Spleen (tissue), 11 donors: ENCODE results near the gene ROBO1. TPM values are rescaled to one million over a fixed set of nuclear protein-coding genes. Genes with fewer than 3 reads are reported as not detected.

Experiments used
- DNase-seq: peaks from one replicate; pipeline ENCODE4 v3.0.0-alpha.2; 2020
- H3K27ac ChIP-seq, 8 donors: fragments of 200-600 bp; sonication (generic) in 7 of 8; 1 replicate in 4 of 8; 2 replicates in 4 of 8; pipeline versions ENCODE4 v1.5.0 to v1.8.0; 2016 to 2021; ENCODE audit warnings: inconsistent platforms in 4 of 8, mild to moderate bottlenecking in 4 of 8, moderate library complexity in 1 of 8
- H3K27me3 ChIP-seq, 7 donors: fragments of 200-600 bp; sonication (generic) in 6 of 7; replicated peaks in 1 of 7; 1 replicate in 4 of 7; 2 replicates in 3 of 7; pipeline versions ENCODE4 v1.5.0 to v1.8.0; 2016 to 2021; ENCODE audit warnings: inconsistent platforms in 3 of 7, mild to moderate bottlenecking in 1 of 7
- H3K36me3 ChIP-seq, 6 donors: fragments of 200-600 bp; sonication (generic) in 5 of 6; 1 replicate in 4 of 6; 2 replicates in 2 of 6; pipeline versions ENCODE4 v1.5.0 to v1.8.0; 2016 to 2021; ENCODE audit warnings: inconsistent platforms in 2 of 6
- H3K4me1 ChIP-seq, 6 donors: fragments of 200-600 bp; sonication (generic) in 5 of 6; 1 replicate in 3 of 6; 2 replicates in 3 of 6; pipeline versions ENCODE4 v1.5.0 to v1.8.0; 2016 to 2021; ENCODE audit warnings: inconsistent platforms in 3 of 6
- H3K4me3 ChIP-seq, 8 donors: fragments of 200-600 bp; sonication (generic) in 7 of 8; 1 replicate in 4 of 8; 2 replicates in 4 of 8; pipeline versions ENCODE4 v1.5.0 to v1.8.0; 2016 to 2021; ENCODE audit warnings: inconsistent platforms in 4 of 8, mild to moderate bottlenecking in 4 of 8, moderate library complexity in 2 of 8
- H3K9me3 ChIP-seq, 8 donors: fragments of 200-600 bp; sonication (generic) in 7 of 8; 1 replicate in 4 of 8; 2 replicates in 4 of 8; pipeline versions ENCODE4 v1.5.0 to v1.8.0; 2016 to 2021; ENCODE audit warnings: inconsistent platforms in 4 of 8
- POLR2A ChIP-seq, 3 donors: fragments of 450-650 bp; IDR thresholded peaks; one replicate each; pipeline ENCODE4 v1.5.1; 2017; ENCODE audit warnings: antibody characterized with exemption in 3 of 3, mild to moderate bottlenecking in 1 of 3
- POLR2AphosphoS5 ChIP-seq, 3 donors: sonication (generic); formaldehyde crosslinking; IDR thresholded peaks; one replicate each; pipeline ENCODE4 v1.5.1; 2017; ENCODE audit warnings: antibody characterized with exemption in 3 of 3
- WGBS, 5 donors: extraction: QIAGEN DNeasy Blood & Tissue Kit in 3 of 5; methylation state at CpG; one replicate each; pipeline versions ENCODE4 v1.1.5 to v1.1.7; 2013 to 2018; 5-methylcytosine and 5-hydroxymethylcytosine counted together
- intact Hi-C: fragments of 100-400 bp; cut with DNase I; formaldehyde crosslinking; loops from one replicate; pipeline ENCODE4 v1.15.0; 2023; ENCODE audit warnings: low total_unique reads
- polyA plus RNA-seq, 3 donors: library from polyadenylated mRNA; stranded (reverse); fragments of 200-250 nt; gene quantifications; one replicate each; pipeline ENCODE4 v1.2.1, GENCODE V29; 2013
- total RNA-seq, 7 donors: library from RNA; depleted of rRNA in 3 of 7; stranded (reverse); fragments of >200 nt in 3 of 7; fragmentation: NEBNext Ultra II Directional in 4 of 7; extraction: Animal tissue kit (Norgen Biotek cat#: 25700) in 4 of 7; gene quantifications; one replicate each; pipeline versions ENCODE4 v1.1.0 to v1.2.1, GENCODE V29; 2016 to 2021
- TF ChIP-seq, protein P1 (sequence below), 11 experiments: fragments of 200-600 bp in 7 of 11; fragments of 450-650 bp in 4 of 11; sonication (generic) in 4 of 11; IDR thresholded peaks in 8 of 11; conservative IDR thresholded peaks in 3 of 11; 1 replicate in 7 of 11; 2 replicates in 4 of 11; pipeline versions ENCODE4 v1.4.0 to v1.8.0; 2016 to 2021; ENCODE audit warnings: antibody characterized with exemption in 11 of 11, inconsistent platforms in 4 of 11, mild to moderate bottlenecking in 1 of 11
- donor health status: healthy with polysubstance abuse.
- donor health status: DM: no; HTN: no; CAD: no; lungs with moderate emphysema.
- donor health status: DM: no; HTN: no; CAD: no.
- donor health status: Bipolar disorder and iron deficiency.
- donor health status: healthy.
- donor health status: DM: no; HTN: no; CAD: no.
- donor health status: DM: yes; HTN: yes; CAD: no.

The ROBO1 gene
- total and polyA plus RNA-seq, 10 donors = 3.4 to 37.3 (median 26.0) TPM

DNA sequence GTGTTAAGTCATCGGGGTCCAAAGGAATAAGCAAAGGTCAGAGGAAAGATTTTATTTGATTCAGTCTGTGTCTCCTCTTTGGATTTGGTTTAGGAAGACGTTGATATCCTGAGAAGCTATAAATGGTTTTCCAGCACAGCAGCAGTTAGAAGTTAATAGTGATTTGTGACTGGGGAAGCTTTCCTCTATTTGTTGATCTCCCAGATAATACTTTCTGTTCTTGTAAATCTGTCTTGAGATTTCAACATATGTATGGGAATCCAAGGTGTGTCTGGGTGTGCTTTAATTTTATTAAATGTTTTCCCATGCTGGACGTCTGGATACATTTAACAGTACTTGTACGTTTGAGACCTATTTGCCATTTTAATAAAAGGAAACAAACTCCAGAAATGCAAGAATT is 409.5 kb downstream of the ROBO1 start:
- H3K27ac ChIP-seq = no peak overlapping the region
- no peak for TF ChIP-seq POLR2AphosphoS5 (IDR thresholded peaks at IDR 0.05)
- no peak for TF ChIP-seq POLR2A (IDR thresholded peaks at IDR 0.05)
- TF ChIP-seq, protein P1, sequence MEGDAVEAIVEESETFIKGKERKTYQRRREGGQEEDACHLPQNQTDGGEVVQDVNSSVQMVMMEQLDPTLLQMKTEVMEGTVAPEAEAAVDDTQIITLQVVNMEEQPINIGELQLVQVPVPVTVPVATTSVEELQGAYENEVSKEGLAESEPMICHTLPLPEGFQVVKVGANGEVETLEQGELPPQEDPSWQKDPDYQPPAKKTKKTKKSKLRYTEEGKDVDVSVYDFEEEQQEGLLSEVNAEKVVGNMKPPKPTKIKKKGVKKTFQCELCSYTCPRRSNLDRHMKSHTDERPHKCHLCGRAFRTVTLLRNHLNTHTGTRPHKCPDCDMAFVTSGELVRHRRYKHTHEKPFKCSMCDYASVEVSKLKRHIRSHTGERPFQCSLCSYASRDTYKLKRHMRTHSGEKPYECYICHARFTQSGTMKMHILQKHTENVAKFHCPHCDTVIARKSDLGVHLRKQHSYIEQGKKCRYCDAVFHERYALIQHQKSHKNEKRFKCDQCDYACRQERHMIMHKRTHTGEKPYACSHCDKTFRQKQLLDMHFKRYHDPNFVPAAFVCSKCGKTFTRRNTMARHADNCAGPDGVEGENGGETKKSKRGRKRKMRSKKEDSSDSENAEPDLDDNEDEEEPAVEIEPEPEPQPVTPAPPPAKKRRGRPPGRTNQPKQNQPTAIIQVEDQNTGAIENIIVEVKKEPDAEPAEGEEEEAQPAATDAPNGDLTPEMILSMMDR (IDR thresholded peaks at IDR 0.05 in 8 of 11, conservative IDR thresholded peaks at IDR 0.05 in 3 of 11) = no peak
- no peak for DNase-seq
- no peaks in the 10 kb centered on the region for H3K4me1 ChIP-seq
- no peak overlapping the region for H3K4me3 ChIP-seq
- intact Hi-C loops = no loop called here
- 61 to 83% (median 77%) methylated on average over 4 of the region's 4 CpGs for WGBS, 5 donors
- H3K36me3 ChIP-seq = no peaks in the 10 kb centered on the region
- H3K27me3 ChIP-seq = no peaks in the 10 kb centered on the region
- no peaks in the 10 kb centered on the region for H3K9me3 ChIP-seq

- no peaks in the 10 kb centered on the region for H3K9me3 ChIP-seq
- no peak overlapping the region for H3K27ac ChIP-seq
- no peaks in the 10 kb centered on the region for H3K27me3 ChIP-seq
- intact Hi-C loops = no loop called here
- DNase-seq = no peak
- whole genome bisulfite sequencing, 5 donors = 80 to 92% (median 85%) methylated on average over 3 of the region's 3 CpGs
- TF ChIP-seq POLR2A (IDR thresholded peaks at IDR 0.05) = no peak
- no peak for TF ChIP-seq POLR2AphosphoS5 (IDR thresholded peaks at IDR 0.05)
- TF ChIP-seq, protein P1 (IDR thresholded peaks at IDR 0.05 in 8 of 11, conservative IDR thresholded peaks at IDR 0.05 in 3 of 11) = no peak
- H3K36me3 ChIP-seq = no peaks in the 10 kb centered on the region
- H3K4me3 ChIP-seq = no peak overlapping the region
- H3K4me1 ChIP-seq = no peaks in the 10 kb centered on the region
These were observed 413.6 kb downstream of the ROBO1 start for GRCh38 chr3:79354179-79354688.

- Histone ChIP-seq H3K27ac (no peak overlapping the region), H3K9me3 (no peaks in the 10 kb centered on the region), H3K27me3 (no peaks in the 10 kb centered on the region), H3K4me3 (no peak overlapping the region), H3K4me1 (no peaks in the 10 kb centered on the region), H3K36me3 (no peaks in the 10 kb centered on the region)
- 53 to 81% (median 63%) methylated on average over 2 of the region's 2 CpGs for WGBS, 5 donors
- DNase-seq = no peak
- TF ChIP-seq POLR2A (IDR thresholded peaks at IDR 0.05) (no peak), POLR2AphosphoS5 (IDR thresholded peaks at IDR 0.05) (no peak)
- TF ChIP-seq, protein P1 (IDR thresholded peaks at IDR 0.05 in 8 of 11, conservative IDR thresholded peaks at IDR 0.05 in 3 of 11) = no peak
- intact Hi-C loops = no loop called here
These were observed 416.1 kb downstream of the ROBO1 start for GRCh38 chr3:79351699-79352098.

- intact Hi-C loops = no loop called here
- H3K4me1 ChIP-seq = no peaks in the 10 kb centered on the region
- H3K4me3 ChIP-seq = no peak overlapping the region
- WGBS, 5 donors = 37 to 46% (median 42%) methylated on average over 4 of the region's 4 CpGs
- DNase-seq = no peak
- no peaks in the 10 kb centered on the region for H3K27me3 ChIP-seq
- no peaks in the 10 kb centered on the region for H3K9me3 ChIP-seq
- H3K27ac ChIP-seq = no peak overlapping the region
- TF ChIP-seq POLR2A (IDR thresholded peaks at IDR 0.05) (no peak), POLR2AphosphoS5 (IDR thresholded peaks at IDR 0.05) (no peak)
- TF ChIP-seq, protein P1 (IDR thresholded peaks at IDR 0.05 in 8 of 11, conservative IDR thresholded peaks at IDR 0.05 in 3 of 11) = no peak
- no peaks in the 10 kb centered on the region for H3K36me3 ChIP-seq
These were observed 422.6 kb downstream of the ROBO1 start for GRCh38 chr3:79344876-79345871.
